Body of pancreas (tissue), 4 donors: Measurements from ENCODE around the gene SBF2. TPM values are rescaled to one million over a fixed set of nuclear protein-coding genes. Genes with fewer than 3 reads are reported as not detected.

Source experiments
- ATAC-seq: fragments of 150-250 bp; one replicate; pipeline ENCODE4 v1.9.1; 2016
- DNase-seq, 4 donors: peaks; one replicate each; pipeline ENCODE4 v3.0.0-alpha.2; 2019
- H3K27ac ChIP-seq, 4 donors: fragments of 200-600 bp; sonication (generic); 1 replicate in 3 of 4; 2 replicates in 1 of 4; pipeline versions ENCODE4 v1.5.1 to v1.6.1; 2016 to 2019; ENCODE audit warnings: mild to moderate bottlenecking in 1 of 4, mixed read lengths in 1 of 4, moderate library complexity in 1 of 4
- H3K27me3 ChIP-seq, 2 donors: fragments of 200-600 bp; sonication (generic); one replicate each; pipeline ENCODE4 v1.6.0; 2016; ENCODE audit warnings: mild to moderate bottlenecking in 1 of 2
- H3K36me3 ChIP-seq, 2 donors: fragments of 200-600 bp; sonication (generic); replicated peaks in 1 of 2; 2 replicates each; pipeline ENCODE4 v1.5.1; 2016; ENCODE audit warnings: low read depth in 2 of 2; ENCODE audit not compliant: insufficient read depth in 1 of 2
- H3K4me1 ChIP-seq: fragments of 200-600 bp; sonication (generic); one replicate; pipeline ENCODE4 v1.6.0; 2016
- H3K4me3 ChIP-seq, 2 donors: fragments of 200-600 bp; sonication (generic); 1 replicate in 1 of 2; 2 replicates in 1 of 2; pipeline ENCODE4 v1.5.1; 2016 to 2019
- H3K9me3 ChIP-seq, 3 donors: fragments of 200-600 bp; sonication (generic); 1 replicate in 2 of 3; 2 replicates in 1 of 3; pipeline ENCODE4 v1.5.1; 2016
- CTCF ChIP-seq, 7 experiments: fragments of 450-650 bp in 4 of 7; fragments of 200-600 bp in 3 of 7; sonication (generic) in 3 of 7; IDR thresholded peaks; one replicate each; pipeline ENCODE4 v1.5.1; 2016 to 2019; ENCODE audit warnings: antibody characterized with exemption in 7 of 7
- POLR2A ChIP-seq, 3 donors: fragments of 450-650 bp; IDR thresholded peaks; one replicate each; pipeline ENCODE4 v1.6.1; 2016; ENCODE audit warnings: antibody characterized with exemption in 3 of 3, mild to moderate bottlenecking in 2 of 3
- WGBS, 2 donors: methylation state at CpG; one replicate each; pipeline ENCODE4 v1.1.5; 2017; 5-methylcytosine and 5-hydroxymethylcytosine counted together
- intact Hi-C: fragments of 100-400 bp; cut with DNase I; formaldehyde crosslinking; loops from one replicate; pipeline ENCODE4 v1.15.1; 2023
- total RNA-seq, 2 donors: library from RNA; depleted of rRNA; stranded (reverse); fragments of >200 nt; gene quantifications; one replicate each; pipeline ENCODE4 v1.1.0, GENCODE V29; 2016

SBF2 gene
- total RNA-seq, 2 donors from 2014 or later, result 23.6 to 38.9 TPM

DNA sequence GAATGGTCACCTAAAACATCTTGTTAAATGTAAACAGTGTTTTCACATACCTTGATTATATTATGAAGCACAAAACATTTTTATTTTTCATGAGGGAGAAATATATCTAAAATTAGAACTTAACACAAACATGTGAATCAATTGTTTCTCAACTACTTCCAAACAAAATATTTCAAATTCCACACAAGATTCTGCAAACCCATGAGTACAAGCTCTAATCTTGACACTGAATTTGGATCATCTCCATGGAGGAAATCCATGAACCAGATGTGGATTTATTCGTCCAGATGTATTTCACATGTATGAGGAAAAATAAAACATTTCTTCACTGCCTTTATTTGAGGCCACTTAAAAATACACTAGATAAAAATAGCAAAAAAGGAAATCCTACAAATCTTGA lies 184.2 kb downstream of the SBF2 start:
- 37 to 55% methylated on average over 1 of the region's 1 CpG for WGBS, 2 donors
- no peaks in the 10 kb centered on the region for H3K36me3 ChIP-seq
- H3K27ac ChIP-seq, result peak overlapping the region in 1 of 4 donors; percentile 5
- TF ChIP-seq POLR2A (IDR thresholded peaks at IDR 0.05) (no peak), CTCF (IDR thresholded peaks at IDR 0.05) (no peak)
- intact Hi-C loops, result no loop called here
- no peaks in the 10 kb centered on the region for H3K27me3 ChIP-seq
- H3K4me1 ChIP-seq, result no peaks in the 10 kb centered on the region
- DNase-seq (no peak), ATAC-seq (no peak)
- no peak overlapping the region for H3K4me3 ChIP-seq
- no peaks in the 10 kb centered on the region for H3K9me3 ChIP-seq

DNA sequence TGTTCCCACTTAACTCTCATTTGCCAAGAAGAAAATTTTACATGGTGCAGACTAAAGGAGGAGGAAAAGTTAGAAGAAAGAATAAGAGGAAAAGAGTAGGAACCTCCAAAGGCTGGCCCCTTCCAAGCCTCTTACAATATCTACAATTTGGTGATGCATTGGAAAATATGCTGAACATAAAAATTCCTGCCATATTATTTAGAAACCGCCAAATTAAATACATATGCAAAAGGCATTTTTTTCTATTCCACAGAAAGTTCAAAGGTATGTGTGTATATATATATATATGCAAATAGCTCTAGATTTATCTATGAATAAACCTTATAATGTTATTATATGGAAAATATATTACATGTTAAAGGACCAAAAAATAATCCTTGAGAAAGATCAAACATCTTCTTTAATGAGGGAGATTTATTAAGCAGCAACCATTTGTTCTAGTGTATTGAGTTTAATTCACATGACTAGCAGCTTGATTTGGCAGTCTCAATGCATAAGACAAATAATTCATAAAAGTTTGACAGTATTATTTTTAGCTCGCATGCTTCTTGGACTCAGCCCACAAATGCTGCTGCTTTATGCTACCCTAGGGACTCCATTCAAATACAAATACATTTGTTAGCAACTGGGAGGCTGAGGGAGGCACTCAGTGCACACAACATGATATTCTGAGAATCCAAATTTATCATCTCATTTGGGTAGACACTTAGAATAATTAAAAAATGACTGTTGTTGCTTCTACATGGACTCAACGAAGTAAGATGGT lies 184.9 kb downstream of the SBF2 start:
- H3K4me3 ChIP-seq, result no peak overlapping the region
- H3K36me3 ChIP-seq, result no peaks in the 10 kb centered on the region
- no peak for TF ChIP-seq CTCF (IDR thresholded peaks at IDR 0.05)
- no peak for TF ChIP-seq POLR2A (IDR thresholded peaks at IDR 0.05)
- no peak for ATAC-seq
- no peaks in the 10 kb centered on the region for H3K4me1 ChIP-seq
- DNase-seq, result no peak
- WGBS, 2 donors, result 48 to 60% methylated on average over 3 of the region's 3 CpGs
- intact Hi-C loops, result no loop called here
- H3K27me3 ChIP-seq, result no peaks in the 10 kb centered on the region
- H3K27ac ChIP-seq, result peak overlapping the region in 1 of 4 donors; percentile 5
- no peaks in the 10 kb centered on the region for H3K9me3 ChIP-seq

- no peak overlapping the region for H3K27ac ChIP-seq
- DNase-seq, result no peak
- H3K4me3 ChIP-seq, result no peak overlapping the region
- H3K36me3 ChIP-seq, result no peaks in the 10 kb centered on the region
- 86 to 89% methylated on average over 2 of the region's 2 CpGs for WGBS, 2 donors
- no peaks in the 10 kb centered on the region for H3K4me1 ChIP-seq
- H3K9me3 ChIP-seq, result no peaks in the 10 kb centered on the region
- no peaks in the 10 kb centered on the region for H3K27me3 ChIP-seq
- TF ChIP-seq POLR2A (IDR thresholded peaks at IDR 0.05) (no peak), CTCF (IDR thresholded peaks at IDR 0.05) (no peak)
- intact Hi-C loops, result no loop called here
- ATAC-seq, result no peak
Observed at GRCh38 chr11:10107497-10107896, 186.5 kb downstream of the SBF2 start.

DNA sequence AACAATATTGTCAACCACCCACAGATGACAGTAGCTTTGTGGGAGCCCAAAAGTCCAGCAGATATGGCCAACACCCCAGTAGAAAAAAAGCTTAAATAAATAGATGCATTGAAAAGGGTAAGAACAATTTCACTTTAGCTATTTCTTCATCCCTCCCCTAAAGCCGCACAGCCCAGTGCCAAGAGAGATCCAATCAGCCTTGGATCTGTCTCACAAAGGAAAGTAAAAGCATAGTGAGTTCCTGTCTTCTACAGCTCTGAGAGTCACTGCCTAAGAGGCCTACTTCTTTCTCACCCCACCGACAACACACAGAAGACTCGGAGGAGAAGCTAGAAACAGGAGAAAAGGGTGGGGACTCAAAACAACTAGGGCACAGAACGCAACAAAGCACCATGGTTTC lies 196.4 kb downstream of the SBF2 start:
- no peaks in the 10 kb centered on the region for H3K9me3 ChIP-seq
- TF ChIP-seq CTCF (IDR thresholded peaks at IDR 0.05) (no peak), POLR2A (IDR thresholded peaks at IDR 0.05) (no peak)
- 79 to 97% methylated on average over 4 of the region's 4 CpGs for WGBS, 2 donors
- intact Hi-C loops, result no loop called here
- H3K4me1 ChIP-seq, result no peaks in the 10 kb centered on the region
- no peak for DNase-seq
- no peak for ATAC-seq
- H3K27ac ChIP-seq, result no peak overlapping the region
- no peaks in the 10 kb centered on the region for H3K36me3 ChIP-seq
- H3K27me3 ChIP-seq, result no peaks in the 10 kb centered on the region
- H3K4me3 ChIP-seq, result no peak overlapping the region

- intact Hi-C loops, result no loop called here
Observed at GRCh38 chr11:10096987-10097386, 197.0 kb downstream of the SBF2 start.

More at GRCh38 chr11:10096987-10097386, 197.0 kb downstream of the SBF2 start:
- WGBS, 2 donors, result 82 to 93% methylated on average over 5 of the region's 5 CpGs
- TF ChIP-seq POLR2A (IDR thresholded peaks at IDR 0.05) (no peak), CTCF (IDR thresholded peaks at IDR 0.05) (no peak)
- Histone ChIP-seq H3K27ac (no peak overlapping the region), H3K9me3 (no peaks in the 10 kb centered on the region), H3K4me1 (no peaks in the 10 kb centered on the region), H3K4me3 (no peak overlapping the region), H3K36me3 (no peaks in the 10 kb centered on the region), H3K27me3 (no peaks in the 10 kb centered on the region)
- ATAC-seq (no peak), DNase-seq (no peak)
